Activated naive CD4-positive, alpha-beta T cell treated with anti-CD3 and anti-CD28 coated beads, Interleukin-2, amount 50 U/mL, for 16 hours (primary cell): ENCODE results near the gene RASSF3.
"Not testable (repeated sequence)": the region's sequence is repeated elsewhere in the genome, so short reads cannot be mapped to it uniquely, and the experiment has no call there.

ENCODE experiments used
- DNase-seq: peaks from one replicate; pipeline ENCODE4 v3.0.0-alpha.2; 2020

RASSF3 gene

DNA sequence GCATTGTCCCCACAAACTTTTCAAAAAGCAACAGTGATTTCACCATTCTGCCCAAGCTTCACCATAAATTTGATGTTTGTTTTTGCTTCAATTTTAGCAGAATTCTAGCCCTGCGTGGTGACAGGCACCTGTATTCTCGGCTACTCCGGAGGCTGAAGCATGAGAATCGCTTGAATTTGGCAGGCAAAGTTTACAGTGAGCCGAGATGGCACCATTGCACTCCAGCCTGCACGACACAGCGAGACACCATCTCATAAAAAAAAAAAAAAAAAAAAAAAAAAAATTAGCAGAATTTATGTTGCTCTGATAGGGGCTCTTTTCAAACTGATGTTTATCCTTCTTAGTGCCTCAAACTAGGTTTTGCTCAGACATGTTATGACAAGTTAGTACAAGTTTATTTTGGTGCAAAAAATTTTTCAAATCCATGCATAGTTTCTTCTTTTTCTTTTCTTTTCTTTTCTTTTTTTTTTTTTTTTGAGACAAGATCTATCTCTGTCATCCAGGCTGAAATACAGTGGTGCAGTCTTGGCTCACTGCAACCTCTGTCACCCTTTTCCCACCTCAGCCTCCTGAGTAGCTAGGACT, 24.3 kb downstream of the RASSF3 start:
- DNase-seq, result no peak

DNA sequence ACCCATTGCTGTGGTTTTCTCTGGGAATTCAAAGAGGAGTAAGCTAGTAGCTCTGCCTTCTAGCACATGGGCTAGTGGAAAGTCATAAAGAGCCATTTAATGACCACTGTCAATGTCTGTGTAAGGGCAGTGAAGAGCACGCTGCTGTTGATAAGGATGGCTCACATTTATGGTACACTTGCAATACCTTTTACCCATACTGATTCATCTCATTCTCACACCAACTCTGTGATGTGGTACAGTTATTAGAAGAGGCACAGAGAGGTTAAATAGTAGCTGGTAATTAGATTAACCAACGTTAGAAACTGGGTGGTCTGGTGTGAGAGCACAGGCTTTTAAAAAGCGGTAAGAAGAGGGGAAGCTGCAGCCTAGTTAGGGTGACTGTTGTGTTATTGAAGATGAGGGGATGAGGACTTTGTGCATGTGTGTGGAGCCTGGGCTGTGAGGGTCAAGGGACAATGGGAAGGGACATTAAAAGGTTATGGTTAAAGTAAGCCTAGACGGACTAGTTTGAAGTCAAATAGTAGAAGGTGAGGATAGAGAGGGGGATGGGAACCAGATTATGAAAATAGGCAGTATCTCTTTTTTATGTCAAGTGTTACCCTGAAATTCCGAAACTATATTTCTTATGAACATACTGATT, 25.2 kb downstream of the RASSF3 start:
- DNase-seq, result no peak

DNA sequence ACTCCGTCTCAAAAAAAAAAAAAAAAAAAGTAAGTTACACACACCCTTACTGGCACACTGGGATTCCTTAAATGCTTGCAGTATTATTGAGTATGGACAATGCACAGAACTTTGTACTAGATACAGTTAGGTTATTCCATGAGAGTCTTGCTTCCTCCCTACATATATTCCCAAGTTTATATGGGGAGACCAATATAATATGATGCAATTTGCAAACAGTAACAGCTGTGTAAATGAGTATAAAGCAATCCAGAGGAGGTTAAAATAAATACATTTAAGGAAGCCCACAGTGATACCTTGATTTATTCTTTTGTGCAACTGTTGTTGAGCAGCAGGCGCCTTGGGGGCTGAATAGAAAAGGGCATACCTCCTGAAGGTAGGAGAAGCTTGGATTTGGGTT, 26.6 kb downstream of the RASSF3 start:
- DNase-seq, result no peak

DNA sequence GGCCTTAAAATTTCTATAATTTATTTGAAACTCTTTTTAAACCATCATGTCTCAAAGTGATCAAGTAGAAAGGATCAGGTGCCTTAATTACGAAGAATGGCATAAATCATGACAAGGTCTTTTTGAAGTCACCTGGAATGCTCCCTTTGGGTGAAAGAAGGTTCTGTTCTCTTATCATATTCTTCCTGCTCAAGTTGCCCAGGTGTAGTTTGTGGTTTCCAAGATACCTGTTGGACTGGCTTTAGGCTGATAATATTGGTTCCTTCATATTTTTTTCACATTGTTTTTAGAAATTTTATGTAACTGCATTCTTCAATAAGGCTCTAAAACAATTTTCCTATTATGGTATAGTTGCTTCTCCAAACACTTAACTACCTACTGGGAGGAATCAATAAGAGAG, 29.2 kb downstream of the RASSF3 start:
- DNase-seq, result no peak

DNA sequence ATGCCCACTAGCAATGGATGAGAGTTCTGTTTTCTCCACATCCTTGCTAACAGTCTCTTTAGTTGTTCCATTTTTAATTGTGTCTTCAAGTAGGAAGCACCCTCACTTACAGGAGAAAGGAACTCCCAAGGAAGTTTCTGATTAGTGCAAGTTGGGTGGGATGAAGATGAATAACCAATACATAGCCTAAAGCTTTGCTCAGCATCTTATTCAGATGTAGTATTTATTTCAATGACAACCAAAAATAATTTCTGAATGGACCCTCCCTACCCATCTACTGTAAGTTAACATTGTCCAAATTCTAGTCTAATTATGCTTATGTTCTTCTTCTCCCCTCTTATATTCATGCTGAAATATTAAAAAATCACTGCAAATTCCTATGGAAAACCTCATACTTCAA, 36.0 kb downstream of the RASSF3 start:
- DNase-seq, result no peak

DNA sequence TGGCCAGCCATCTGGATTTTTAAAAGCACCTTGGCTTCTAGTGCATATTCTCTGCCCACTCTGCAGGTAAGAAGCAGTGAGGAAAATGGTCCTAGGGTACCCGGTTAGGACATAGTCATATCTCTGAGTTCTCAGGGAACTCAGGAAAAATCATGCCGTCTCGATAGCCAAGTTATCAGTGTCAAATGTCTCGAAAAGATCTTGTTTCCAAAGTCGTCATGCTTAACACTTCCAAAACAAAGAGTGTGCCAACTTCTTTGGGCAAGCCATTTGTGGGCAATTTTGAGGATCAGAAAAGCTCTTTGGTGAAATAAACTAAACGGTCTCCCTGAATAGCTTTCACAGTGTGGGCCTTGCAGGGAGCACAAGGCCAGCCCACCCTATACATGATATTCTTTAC, 39.2 kb downstream of the RASSF3 start:
- no peak for DNase-seq

DNA sequence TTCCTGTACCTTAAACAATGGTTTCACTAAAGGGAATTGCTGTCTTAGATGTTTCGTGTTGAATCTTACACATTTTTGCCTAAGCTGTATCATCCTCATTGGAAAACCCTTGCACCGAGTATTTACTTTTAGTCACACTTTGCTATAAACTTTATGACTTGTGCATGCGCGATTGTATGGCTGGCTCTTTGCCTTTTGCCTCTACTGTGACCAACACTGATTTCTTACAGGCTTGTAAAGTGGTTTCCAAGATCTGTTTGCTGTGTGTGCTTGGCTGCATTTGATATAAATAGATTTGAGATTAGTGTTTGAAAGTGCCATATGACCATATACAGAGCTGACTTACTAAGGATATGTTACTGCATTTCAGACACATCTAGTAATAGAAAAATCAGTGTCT, 40.5 kb downstream of the RASSF3 start:
- DNase-seq, result no peak

DNA sequence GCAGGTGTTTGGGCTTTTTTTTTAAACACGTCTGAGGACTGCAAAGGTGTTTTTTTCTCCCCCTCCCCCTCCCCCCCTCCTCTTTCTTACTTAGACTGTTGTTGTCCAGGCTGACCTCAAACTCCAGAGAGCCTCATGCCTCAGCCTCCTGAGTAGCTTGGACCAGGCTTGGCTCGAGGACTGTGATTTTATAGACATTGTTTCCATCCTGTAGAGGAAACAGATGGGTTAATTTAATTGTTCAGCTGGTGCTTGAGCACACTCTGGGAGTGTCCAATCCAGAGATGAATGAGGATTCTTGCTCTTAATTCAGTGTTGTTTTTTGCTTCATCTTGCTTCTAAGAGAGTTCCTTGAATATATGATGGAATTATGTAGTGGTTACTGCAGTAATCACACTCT, 42.1 kb downstream of the RASSF3 start:
- no peak for DNase-seq

DNA sequence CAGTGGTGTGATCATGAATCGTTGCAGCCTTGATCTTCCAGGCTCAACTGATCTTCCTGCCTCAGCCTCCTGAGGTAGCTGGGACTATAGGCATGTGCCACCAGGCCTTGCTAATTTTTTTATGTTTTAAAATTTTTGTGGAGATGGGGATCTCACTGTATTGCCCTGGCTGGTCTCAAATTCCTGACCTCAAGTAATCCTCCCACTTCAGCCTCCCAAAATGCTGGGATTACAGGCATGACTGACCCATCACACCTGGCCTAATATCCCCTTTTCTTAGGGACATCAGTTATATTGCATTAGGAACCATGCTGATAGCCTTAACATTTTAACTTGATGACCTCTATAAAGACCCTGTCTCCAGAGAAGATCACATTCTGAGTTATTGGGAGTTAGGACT, 42.8 kb downstream of the RASSF3 start:
- DNase-seq, result no peak

DNA sequence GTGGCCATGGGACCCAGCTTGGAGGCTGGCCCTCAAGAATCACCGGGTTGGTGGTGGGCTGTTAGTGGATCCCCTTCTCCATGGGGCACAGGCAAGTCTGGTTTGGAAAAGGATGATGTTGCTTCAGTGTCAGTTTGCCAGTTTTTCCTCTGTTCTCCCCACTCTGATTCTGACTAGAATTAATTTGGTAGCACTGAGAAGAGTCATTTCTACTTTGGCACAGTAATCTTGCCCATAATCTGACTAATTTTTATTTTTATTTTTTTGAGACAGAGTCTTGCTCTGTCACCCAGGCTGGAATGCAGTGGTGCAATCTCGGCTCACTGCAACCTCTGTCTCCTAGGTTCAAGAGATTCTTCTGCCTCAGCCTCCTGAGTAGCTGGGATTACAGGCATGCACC, 43.6 kb downstream of the RASSF3 start:
- DNase-seq, result not testable (repeated sequence)

DNA sequence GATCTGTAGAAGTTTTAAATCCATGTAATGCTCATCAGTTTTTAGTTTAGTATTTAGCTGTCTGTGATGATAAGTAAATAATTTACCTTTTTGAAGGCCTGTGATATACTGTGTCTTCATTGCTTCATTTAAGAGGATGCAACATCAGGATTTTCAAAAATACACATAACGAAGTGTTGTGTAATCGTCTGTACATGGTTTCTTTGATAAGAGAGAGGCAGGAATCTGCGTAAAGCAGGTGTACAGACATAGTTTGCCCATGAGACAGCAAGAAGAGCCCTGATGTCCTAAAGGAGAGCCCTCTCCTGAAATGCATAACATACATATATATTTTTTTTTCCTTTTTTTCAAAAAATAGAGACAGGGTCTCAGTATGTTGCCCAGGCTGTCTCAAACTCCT, 44.8 kb downstream of the RASSF3 start:
- DNase-seq, result no peak

DNA sequence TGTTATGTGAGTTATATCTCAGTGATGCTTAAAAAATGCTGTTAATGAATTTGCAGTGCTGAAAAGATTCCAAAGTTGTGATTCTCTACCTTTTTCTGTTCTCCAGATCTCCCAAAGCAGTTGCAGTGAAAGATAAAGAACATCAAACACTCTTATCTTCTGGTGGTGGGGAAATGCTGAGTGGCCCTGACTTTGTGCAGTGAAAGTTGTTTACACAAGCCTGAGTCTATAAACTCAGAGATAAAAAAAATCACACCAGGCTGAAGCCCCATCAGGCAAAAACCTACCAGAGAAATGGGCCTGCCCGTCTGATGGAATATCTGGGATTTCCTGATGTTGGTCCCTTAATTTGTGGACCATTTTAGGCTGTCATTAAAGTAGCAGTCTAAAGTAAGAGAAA, 46.1 kb downstream of the RASSF3 start:
- DNase-seq, result no peak

DNA sequence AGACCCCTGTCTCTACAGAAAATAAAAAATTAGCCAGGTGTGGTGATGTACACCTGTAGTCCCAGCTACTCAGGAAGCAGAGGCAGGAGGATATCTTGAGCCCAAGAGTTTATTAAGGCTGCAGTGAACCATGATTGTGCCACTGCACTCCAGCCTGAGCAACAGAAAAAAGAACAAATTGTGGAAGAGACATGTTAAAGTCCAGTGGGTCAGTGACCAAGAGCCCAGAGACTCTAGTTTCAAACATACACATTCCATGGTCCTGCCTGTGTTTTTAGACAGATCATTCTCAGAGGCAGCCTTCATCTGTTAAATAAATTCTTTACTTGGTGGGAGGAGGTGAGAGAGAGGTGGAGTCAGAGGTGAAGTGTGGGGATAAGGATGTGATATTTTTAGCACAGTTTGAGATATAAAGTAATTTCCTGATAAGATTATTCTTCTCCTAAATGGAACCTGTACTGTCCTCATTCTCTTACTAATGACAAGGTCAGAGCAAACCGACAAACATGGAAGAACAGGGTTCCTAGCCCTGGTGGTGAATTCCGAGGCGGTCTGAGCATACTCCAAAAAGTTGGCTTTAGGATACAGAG, 48.7 kb downstream of the RASSF3 start:
- no peak for DNase-seq

DNA sequence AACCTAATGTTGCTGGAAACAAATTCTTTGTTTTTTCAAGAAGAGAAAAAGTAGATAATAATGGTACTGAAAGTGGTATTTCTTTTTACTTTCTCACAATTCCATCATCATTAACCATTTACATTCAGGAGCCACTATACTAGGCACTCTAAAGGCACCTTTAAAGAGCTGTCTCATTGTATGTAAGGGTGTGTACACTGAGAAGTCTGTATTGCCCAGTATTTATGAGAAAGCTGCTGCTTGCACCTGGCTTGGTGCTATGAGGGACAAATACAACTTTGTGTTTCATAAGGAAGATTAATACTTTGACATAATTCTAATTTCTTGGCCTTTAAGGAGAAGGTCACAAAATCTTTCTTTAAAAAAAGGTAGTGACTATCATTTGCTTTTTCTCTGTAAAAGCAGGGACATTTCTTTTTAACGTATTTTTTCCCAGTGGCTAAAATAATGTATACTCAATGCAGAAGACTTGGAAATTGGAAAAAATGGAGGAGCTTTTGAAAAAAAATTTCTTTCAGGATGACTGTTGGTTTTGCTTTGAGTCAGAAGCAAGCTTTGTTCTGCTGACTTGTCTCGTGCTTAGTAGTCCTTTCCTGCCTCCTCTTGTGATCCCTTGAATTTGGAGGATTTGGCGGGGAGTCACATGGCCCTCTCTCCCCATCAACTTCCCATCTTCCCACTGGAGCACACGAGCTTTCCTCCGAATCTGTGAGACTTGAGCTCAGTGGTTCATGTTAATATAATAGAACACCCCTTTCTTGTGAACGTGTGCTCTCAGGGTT, 50.1 kb downstream of the RASSF3 start:
- DNase-seq, result no peak

DNA sequence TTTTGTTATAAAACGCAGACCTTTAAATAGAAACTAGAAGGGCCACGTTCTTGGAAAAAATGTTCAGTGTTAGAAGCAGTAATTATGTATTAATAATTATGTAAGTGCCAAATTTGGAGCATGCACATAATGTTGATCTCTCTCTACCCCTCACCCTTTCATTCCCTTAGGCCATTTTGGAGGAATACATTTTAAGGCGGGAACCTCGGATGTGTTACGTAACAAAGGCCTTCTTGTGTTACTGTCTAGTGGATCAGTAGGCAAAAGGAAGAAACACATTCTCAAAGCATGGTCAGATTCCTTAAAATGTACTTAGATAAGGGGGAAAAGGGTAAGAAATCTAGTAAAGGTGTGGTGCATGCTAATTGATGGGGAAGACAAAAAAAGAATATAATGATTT, 52.7 kb downstream of the RASSF3 start:
- no peak for DNase-seq

DNA sequence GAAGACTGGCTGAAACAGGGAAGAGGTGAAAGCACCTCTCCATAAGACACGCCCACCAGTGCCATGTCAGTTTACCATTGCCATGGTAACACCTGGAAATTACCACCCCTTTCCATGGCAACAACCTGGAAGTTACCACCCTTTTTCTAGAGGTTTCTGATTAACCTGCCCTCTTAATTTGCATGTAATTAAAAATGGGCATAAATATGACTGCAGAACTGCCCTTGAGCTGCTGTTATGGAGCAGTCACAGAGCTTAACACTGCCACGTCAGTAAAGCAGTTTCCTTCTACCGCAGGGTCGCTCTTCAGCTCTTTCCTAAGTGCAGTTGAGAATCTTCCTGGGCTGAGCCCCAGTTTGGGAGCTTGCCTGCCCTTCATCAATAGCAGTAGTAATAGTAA, 55.2 kb downstream of the RASSF3 start:
- no peak for DNase-seq

DNA sequence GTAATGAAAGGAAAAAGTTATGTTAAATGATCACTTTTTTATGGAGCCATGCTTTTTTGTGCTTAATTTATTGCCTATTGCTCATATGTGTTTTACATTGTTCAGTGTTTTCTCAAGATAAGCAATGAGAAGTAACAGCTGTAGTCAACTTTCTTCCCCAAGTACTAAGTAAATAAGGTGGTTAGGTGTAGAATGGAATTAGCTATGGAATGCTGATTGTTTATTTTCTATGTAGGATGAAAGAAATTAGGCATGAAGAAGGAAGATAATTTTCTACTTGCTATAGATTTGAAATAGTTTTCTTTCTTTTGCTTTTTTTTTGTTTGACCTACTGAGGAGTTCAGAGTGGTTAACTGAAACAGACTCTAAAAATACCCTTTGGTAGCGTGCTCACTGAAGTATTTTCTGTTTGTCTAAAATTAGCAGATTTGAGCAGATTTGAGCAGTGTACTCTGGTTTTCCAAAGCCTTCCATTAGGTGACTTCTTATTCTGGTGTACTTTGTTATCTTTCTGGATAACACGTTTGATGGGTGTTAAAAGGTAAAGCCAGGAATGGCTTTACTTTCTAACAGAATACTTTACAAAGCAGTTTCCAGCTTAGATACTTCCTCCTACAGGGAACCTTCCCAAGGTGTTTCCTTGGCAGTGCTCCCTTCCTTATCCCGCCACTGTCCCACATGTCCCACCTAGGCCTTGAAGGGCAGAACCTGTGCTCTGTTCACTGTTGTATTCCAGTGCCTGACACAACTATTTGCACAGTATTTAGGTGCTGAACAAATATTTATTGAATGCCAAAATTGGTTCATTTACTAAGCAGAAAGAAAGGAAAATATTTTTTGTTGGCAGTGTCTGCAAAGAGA, 56.0 kb downstream of the RASSF3 start:
- no peak for DNase-seq

DNA sequence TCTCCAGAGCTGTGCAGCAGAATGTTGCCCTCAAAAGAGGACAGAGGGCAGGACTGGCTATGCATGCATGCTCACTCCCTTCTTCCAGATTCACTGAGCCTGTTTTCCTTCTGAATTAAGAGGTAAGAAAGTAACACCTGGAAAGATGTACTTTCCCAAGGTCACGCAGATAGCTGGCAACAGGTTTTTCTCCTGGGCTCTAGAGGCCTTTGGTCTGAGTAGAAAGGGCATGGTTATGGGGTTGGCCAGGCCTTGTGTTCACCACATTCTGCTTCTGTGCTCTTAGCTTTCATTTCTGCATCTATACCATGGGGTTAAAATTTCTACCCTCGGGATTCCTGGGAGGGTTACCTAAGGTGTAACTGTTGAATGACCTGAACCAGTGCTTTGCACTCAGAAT, 57.5 kb downstream of the RASSF3 start:
- DNase-seq, result no peak

DNA sequence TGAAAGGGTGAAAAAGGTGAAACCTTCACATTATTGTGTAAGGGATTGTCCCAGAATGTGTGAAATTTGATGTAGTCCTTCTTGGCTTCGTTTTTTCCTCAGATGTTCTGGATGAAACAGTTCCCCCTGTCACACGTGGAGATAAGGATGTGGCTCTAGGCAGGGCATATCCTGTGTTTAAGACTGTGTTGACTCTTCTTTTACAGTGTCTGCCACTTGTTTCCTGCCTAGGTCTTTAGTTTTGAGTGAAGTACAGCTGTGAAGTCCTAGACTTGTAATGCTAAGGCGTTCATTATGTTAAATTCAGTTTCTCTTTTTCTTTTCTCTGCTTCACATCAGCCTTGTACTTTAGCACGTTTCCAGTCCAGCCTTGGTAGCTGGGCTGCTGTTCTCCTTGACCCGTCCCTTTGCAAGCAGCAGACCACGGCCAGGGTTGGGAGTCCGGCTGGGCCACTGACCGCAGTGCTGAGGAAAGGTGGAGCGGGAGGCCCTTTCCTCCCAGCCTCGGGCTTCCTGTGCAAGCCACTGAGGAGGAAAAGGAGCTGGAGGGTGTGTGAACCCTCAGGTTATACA, 59.1 kb downstream of the RASSF3 start:
- no peak for DNase-seq

DNA sequence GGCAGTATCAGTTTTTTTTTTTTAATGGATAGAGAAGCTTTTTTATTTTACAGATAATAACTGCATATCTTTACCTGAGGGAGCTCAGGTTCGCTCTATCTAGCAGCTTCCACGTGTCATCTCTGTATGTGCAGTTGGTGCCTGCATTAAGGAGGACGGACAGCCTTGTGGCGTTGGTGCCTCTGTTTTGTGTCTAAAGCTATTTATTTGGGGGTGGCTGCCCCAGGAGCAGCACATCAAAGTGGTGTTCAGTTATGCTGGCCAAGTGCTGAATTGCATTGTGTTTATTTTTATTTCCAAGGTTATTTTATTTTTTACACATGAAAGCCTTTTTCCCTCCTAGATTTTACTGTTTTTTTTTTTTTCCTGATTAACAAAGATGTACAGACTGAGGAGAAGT, 59.7 kb downstream of the RASSF3 start:
- no peak for DNase-seq

DNA sequence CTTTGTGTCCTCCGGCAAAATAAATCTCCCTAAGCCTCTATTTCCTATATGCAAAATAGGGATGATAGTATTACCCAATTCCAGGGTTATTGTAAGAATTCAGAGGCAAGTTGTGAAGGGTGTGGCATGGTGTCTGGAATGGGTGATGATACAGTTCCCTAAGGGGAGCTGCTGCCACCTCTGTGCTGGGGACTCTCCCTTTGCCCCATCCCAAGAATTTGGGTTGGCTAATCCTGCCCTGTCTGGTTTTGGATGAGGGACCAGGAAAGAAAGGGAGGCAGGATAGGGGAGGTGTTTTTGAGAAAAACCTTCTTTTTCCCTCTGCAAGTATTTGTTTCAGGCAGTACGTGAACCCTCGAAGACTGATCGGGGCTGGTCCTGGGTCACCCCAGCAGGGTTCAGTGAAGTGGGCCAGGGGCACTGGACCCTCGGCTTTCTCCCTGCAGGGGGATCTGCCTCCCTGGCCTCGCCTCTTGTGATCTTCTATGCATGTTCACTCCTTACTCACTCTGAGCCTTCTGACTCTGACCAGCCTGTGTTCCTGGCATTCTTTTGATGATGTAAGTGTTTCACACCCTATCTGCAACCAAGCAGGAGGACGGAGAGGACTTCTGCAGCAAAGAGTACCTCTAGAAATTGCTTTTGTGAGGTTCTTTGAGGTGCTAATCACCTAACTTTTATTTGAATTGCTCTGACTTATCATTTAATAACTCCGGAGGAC, 60.8 kb downstream of the RASSF3 start:
- no peak for DNase-seq

DNA sequence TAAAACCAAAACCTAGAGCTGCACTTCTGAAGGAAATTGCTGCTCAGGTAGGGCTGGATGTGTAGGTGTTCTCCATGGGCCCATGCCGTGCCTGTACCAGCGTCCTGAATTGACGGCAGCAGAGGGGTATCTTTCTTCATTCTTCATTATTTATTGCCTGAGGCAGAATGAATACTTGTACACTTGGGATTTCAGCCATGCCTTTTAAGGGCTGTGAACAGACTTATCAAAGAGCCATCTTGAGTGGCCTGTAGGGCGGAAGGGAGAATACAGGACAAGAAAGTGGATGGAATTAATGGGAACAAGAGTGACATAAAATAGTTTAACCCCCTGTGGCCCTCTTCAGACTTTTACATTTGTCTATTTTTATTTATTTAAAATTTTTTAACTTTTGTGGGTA, 61.4 kb downstream of the RASSF3 start:
- DNase-seq, result no peak
